ENCODE results near the gene OR4P4.

OR4P4 gene

DNA sequence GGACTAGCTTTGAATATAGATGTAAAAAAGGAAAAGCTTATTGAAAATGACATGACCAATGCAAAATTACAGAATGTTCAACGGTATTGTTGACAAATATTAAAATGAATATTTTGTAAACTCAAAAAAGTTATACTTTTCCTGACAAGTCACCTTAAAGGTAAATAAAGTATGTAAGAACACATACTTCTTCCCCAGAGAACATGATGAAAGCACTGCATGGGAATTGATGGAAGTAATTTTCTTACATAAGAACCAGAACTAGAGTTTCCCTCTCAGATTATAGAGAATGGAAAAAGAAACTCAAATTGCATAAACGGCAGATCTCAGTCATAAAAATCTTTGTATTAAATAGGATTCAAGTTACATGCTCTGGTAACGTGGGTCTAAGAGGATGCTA lies at the start of gene OR4P4:
OR4P4 (plus strand) TSS at position 301 of the 400 bp plus-strand sequence.
- no peak for DNase-seq

DNA sequence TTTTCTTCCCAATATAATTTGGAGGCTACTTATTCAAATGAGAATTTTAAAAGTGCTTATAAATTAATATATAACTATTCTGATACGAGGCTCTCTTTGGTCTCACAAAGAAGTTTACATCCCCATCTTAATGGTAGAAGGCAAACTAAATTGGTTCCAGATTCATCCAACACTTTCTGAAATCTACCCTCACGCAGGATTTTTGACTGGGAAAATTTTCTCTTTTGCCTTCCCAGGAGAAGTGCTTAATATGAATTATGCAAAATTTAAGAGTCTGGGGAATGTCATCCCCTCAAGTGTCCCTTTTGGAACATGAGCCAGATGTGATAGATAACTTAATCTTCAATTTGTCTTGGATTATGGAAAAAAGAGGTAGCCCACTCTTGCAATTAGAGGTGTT lies 27.4 kb upstream of the OR4P4 start, which contains the start of gene OR4C11:
OR4C11 (minus strand) TSS at position 101 of the 400 bp plus-strand sequence. CDS start 3,272 bp downstream, outside the sequence.
- no peak for DNase-seq

DNA sequence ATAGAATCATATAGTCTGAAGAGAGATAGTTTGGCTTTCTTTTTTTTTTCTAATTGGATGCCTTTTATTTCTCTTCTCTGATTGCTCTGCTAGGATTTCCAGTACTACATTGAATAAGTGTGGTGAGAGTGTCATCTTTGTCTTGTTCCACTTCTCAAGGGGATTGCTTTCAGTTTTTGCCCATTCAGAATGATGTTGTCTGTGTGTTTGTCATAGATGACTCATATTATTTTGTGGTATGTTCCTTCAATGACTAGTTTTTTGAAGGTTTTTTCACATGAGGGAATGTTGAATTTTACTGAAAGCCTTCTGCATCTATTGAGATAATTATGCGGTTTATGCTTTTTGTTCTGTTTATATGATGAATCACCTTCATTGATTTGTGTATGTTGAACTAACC lies 10.4 kb upstream of the OR4P4 start:
- DNase-seq, result no peak

DNA sequence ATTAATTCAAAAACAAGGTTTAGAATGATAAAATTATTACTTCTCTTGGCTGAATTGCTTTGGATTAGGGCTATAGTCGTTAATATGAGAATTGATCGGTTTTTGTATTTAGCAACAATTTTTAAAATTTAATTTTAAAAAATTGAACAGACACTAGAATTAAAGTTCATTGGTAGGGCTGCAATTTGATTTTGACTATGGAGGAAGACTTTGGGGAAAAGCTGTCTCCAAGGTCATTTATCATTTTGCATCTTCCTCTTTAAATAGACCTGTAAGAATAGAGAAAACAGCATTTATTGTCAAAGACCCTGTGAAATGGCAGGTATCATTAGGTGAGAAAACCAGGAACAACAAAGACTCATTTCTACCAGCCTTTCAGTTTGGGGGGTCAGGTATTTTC lies 13.1 kb downstream of the OR4P4 start, which contains the start of gene OR4S2:
OR4S2 (plus strand) TSS at position 301 of the 400 bp plus-strand sequence. CDS start 2,577 bp downstream, outside the sequence.
- no peak for DNase-seq

DNA sequence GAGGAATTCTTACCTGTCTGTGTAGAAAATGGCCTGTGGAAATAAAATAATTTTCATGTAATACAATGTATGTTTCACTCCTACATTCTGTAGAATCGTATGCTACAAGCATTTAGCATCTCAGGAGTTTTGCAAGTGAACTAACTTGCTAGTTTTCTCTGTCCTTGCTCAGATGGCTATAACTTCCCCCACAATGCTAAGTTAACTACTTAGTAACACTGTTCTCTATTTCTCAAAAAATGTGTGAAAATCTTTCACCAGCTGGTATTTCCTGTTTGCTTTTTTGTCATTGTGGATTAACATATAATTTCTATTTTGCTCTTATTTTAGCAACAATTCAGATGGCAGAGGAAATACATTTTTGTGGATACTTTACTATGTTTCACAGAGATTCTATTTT lies 17.6 kb downstream of the OR4P4 start:
- no peak for DNase-seq

DNA sequence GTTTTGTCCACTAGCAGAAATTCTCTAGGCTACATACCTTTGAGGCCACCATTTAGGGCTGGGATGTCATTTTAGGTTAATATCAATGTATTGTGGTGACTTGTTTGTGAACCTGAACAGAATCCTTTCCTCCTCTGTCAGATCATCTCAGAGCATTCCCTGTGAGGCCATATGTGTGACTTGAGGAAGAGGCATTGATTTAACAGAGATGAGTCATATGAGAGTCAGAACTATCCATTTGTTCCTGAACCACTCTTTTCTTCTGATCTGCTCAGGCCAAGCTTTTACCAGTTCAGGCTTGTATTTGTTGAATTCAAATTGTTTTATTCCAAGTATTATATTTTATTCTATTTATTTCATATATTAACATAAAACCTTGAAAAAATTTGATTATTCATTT lies 20.2 kb downstream of the OR4P4 start:
- DNase-seq, result no peak

DNA sequence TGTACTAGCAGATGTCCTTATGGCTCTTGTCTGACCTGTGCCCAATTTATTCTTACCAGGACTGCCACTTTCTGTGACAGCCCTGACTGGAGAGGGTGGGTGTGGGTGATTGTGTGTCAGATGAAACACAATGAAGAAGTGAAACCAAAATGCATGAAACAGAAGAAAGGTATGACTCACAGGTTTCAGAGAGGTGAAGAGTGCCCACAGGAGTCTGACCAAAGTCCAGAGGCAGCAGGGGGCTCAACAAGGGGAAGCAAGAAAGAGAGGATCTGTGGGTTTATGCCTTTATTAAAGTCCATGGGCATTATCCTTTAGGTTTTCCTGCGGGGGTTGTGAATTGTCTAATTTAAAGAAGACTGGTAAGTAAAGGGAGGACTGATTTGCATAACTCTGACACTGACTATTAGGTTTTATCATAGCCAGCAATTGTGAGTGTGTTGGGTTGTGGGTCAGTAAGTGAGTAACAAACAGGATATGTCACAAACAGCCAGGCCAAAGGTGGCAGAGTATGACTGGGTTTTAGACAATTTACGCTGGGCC lies 23.2 kb downstream of the OR4P4 start:
- no peak for DNase-seq

DNA sequence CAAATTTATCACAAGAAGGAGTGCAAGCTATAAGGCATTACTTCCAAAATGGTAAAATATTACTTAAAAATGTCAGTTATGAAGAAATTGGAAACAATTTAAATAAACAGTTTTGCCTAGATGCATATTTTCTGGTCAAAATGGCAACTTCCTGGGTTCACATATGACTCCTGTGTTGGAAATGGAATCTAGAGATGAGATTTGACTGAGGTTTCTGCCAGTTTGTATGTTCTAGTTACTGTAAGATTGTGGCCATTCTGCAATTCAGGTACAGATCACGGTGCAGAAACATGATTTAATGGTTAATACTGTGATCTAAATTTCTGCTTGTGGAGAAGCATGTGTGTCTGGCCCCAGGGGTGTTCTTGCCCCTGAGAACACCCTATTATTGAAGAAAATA lies 23.7 kb downstream of the OR4P4 start:
- no peak for DNase-seq

DNA sequence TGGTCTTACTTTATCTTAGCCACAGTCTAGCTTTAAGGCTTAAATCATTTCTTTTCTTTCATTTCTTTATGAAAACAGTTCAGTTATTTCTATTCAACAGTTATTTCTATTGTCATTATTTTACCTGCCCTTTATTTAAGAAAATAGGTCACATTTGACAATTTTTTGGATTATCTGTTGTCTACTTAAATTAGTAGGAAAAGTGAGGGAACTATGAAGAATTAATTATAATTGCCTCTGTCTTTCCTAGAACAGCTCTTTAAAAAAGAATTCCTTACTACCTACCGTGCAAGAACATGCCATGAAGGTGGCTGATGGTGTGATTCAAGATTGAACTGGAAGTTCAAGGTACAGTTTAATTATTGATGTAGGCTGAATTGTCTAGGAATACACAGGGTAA lies 27.0 kb downstream of the OR4P4 start, which contains the start of gene OR4C6:
OR4C6 (plus strand) TSS at position 301 of the 400 bp plus-strand sequence. CDS start 2,966 bp downstream, outside the sequence.
- no peak for DNase-seq

DNA sequence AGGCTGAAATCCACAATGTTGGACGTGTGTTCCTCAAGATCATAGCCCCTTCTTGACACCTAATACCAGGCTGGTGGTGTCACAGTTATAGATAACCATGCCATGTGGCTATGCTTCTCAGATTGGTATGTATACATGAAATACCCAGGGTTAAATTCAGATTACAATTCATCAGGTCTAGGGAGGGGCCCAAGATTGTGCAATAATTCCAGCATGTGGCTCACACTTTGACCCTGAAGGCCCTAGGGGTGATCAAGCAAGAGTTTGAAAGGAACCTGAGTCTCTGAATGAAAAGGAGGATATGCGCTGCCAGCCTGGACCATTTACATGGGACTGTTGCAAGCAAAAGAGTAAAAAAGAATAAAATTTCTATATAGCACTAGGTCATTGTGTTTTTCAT lies 34.5 kb downstream of the OR4P4 start:
- no peak for DNase-seq

DNA sequence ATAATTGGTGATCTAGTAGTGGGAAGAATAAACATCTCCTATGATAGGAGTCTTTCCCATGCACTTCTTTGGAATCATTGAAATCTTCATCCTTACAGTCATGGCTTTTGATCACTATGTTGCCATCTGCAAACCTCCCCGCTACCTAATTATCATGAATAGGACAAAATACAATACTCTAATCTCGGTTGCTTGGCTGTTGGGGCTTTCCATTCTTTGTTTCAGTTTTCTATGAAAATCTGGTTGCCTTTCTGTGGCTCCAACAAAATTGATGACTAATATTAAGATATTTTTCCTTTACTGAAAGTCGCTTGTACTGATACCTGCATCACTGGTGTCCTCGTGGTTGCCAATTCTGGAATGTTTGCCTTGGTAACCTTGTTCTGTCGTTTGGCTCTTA lies 38.9 kb downstream of the OR4P4 start:
- no peak for DNase-seq

All from CD4-positive, alpha-beta T cell treated with Interleukin-4 for 1 hour (primary cell).